AG04450 (cell line): ENCODE measurements around the gene HPX. TPM values are rescaled to one million over a fixed set of nuclear protein-coding genes. Genes with fewer than 3 reads are reported as not detected.

Experiments
- CTCF ChIA-PET: fragments of 300-600, 350-600 bp; formaldehyde crosslinking; extraction: SDS; loops from one replicate; lab custom pipeline; 2022; ENCODE audit warnings: antibody characterized with exemption, inconsistent platforms; lab: Charles Lee
- POLR2A ChIA-PET: fragments of 350-600 bp; formaldehyde crosslinking; extraction: SDS; loops from one replicate; lab custom pipeline; 2021; ENCODE audit warnings: antibody characterized with exemption, inconsistent platforms; lab: Yijun Ruan, JAX
- DNase-seq: peaks from one replicate; pipeline ENCODE4 v3.0.0-alpha.2; 2011; ENCODE audit warnings: low read depth, low spot score
- H3K27ac ChIP-seq: one replicate; pipeline ENCODE4 v1.5.1; 2012; ENCODE audit warnings: low read depth, low read length, control low read depth
- H3K27me3 ChIP-seq: one replicate; pipeline ENCODE4 v1.6.0; 2012; ENCODE audit warnings: low read length; ENCODE audit not compliant: control insufficient read depth, insufficient read depth
- H3K4me3 ChIP-seq: 2 replicates; pipeline ENCODE4 v1.5.1; 2011; ENCODE audit warnings: mild to moderate bottlenecking, low read depth, low read length, control low read depth
- H3K9me3 ChIP-seq: 2 replicates; pipeline ENCODE4 v1.5.1; 2012; ENCODE audit warnings: low read length; ENCODE audit not compliant: control insufficient read depth, insufficient read depth
- CTCF ChIP-seq: IDR thresholded peaks from 2 replicates; pipeline ENCODE4 v1.5.1; 2011; ENCODE audit warnings: low read depth, low read length, control low read depth, inconsistent platforms
- polyA plus RNA-seq: library from polyadenylated mRNA; depleted of rRNA; stranded (reverse); fragments of >200 nt; gene quantifications from 2 replicates; pipeline ENCODE4 v1.2.3, GENCODE V29; 2011

Gene HPX
- polyA plus RNA-seq, 1 experiment = 0.32 TPM

DNA sequence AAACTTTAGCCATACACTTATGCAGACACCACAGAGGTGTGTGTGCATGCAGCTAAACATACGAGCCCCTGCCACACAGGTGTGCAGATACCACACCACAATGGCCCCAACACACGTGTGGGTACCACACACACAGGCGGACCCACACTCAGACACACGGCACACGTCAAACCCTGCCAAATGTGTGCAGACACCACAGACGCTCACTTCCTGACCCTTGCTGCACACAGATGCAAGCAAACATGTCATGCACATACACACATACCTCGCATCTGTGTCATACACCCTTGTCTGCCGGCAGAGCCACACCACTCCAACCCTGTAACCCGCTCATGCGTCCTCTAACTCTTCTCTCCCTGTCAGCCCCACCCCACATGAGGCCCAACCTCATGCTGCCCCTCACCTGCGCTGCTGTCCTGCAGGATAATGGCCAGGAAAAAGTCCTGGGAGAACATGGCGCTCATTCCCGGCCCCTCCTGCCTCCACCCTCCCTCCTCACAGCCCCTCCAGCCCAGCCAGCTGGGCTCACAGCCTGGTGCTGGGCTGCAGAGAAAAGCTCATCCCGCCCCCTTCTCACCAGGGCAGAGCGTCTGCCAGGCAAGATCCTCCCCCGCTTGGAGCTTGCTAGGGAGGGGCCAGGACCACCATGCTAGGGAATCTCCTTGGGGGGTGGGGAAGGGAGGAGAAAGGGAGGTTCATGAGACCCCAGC, 36.3 kb downstream of the HPX start:
- TF ChIP-seq CTCF = no peak
- DNase-seq = no peak
- Histone ChIP-seq H3K27ac (no peak overlapping the region), H3K4me3 (no peak overlapping the region), H3K27me3 (no peaks in the 10 kb centered on the region), H3K9me3 (no peaks in the 10 kb centered on the region; the same call in 1 of the 2 replicates)
- ChIA-PET POLR2A (no interaction called here), CTCF (interaction anchor here (0.9 to 1.4 kb wide), 2 partner anchors 25 to 35 kb away, joined by 4 read pairs; no protein-coding TSS in a partner anchor)

DNA sequence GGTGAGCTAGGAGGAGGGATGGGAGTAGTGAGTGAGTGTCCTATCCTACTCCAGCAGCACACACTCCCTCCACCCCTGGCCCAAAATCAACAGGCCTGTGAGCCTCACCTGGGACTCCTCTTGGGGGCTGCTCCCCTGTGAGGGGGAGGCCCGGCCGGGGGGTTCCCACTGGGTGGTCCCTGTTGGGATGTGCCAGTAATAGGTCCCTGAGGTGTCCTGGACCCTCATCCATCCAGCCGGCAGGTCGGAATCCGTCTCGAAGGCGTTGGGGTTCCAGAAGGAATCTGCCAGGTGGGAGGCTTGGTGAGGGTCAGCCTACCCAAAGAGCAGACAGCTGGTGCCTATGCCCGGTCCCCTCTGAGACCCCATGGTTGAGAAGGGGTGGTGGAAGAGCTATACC, 37.2 kb downstream of the HPX start:
- CTCF ChIA-PET = interaction anchor here (1.2 to 1.5 kb wide), 3 partner anchors 24 to 40 kb away, joined by 4 to 6 read pairs (median 5); no protein-coding TSS in a partner anchor
- POLR2A ChIA-PET = interaction anchor here (1.4 to 1.7 kb wide), 2 partner anchors 13 to 16 kb away, joined by 4 to 5 read pairs; partner anchors contain the start of gene SMPD1
- TF ChIP-seq CTCF = no peak

DNA sequence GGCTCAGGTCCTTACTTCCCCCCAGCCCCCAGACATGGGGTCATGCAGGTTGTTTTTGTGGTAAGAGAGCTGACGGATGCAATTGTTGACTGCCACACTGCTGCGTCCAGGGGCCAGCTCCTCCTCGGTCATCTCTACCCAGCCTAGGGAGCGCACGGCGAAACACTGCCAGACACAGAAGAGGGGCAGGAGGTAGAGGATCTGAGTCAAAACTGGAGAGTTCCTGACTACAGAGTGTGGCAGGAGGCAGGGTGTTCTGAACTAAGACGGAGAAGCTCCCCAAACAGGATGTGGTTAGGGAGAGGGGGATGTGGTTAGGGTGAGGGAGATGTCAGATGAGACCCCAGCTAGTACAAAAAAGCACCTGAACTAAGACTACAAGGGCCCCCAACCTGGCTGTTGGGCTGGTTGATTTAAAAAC, 38.2 kb downstream of the HPX start:
- ChIA-PET CTCF (interaction anchor here (1.1 to 1.5 kb wide), 4 partner anchors 23 to 41 kb away, joined by 3 to 6 read pairs (median 4); no protein-coding TSS in a partner anchor), POLR2A (interaction anchor here (1.4 to 1.7 kb wide), 2 partner anchors 12 to 17 kb away, joined by 4 to 5 read pairs; partner anchors contain the start of gene SMPD1)
- H3K9me3 ChIP-seq = no peaks in the 10 kb centered on the region; the same call in 1 of the 2 replicates
- no peak overlapping the region for H3K4me3 ChIP-seq
- H3K27me3 ChIP-seq = no peaks in the 10 kb centered on the region
- no peak overlapping the region for H3K27ac ChIP-seq
- no peak for DNase-seq
- TF ChIP-seq CTCF = no peak

More for the DNA sequence above, 37.2 kb downstream of the HPX start:
- Histone ChIP-seq H3K4me3 (no peak overlapping the region), H3K27me3 (no peaks in the 10 kb centered on the region), H3K9me3 (no peaks in the 10 kb centered on the region; the same call in 1 of the 2 replicates), H3K27ac (no peak overlapping the region)
- no peak for DNase-seq

- no peak overlapping the region for H3K4me3 ChIP-seq
- H3K27ac ChIP-seq = no peak overlapping the region
- no peak for TF ChIP-seq CTCF
- no peak for DNase-seq
- ChIA-PET CTCF (interaction anchor here (1.1 to 1.2 kb wide), 2 partner anchors 23 to 39 kb away, joined by 3 to 4 read pairs; no protein-coding TSS in a partner anchor), POLR2A (interaction anchor here (1.4 to 1.7 kb wide), 2 partner anchors 11 to 17 kb away, joined by 4 to 5 read pairs; partner anchors contain the start of gene SMPD1)
- no peaks in the 10 kb centered on the region for H3K27me3 ChIP-seq
- H3K9me3 ChIP-seq = no peaks in the 10 kb centered on the region; the same call in 1 of the 2 replicates
These were observed 38.7 kb downstream of the HPX start for GRCh38 chr11:6402061-6402470.

DNA sequence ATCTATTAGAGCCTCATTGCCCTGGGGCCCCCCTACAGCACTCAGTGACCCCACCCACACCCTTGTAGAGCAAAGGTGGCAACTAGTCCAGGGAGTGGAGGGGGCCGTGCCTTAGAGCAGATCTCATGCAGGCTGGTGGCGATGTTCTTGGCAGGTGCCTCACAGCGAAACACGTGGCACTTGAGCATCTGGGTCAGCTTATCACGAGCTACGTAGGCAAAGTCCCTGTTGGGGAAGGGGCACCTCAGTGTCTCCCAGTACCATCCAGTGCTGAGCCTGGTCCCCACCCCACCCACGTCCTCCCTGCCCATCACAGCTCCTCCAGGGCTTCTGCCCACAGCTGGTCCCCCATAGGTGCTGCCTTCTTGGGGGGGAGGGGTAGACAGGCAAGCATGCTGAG, 39.3 kb downstream of the HPX start:
- Histone ChIP-seq H3K9me3 (no peaks in the 10 kb centered on the region; the same call in 1 of the 2 replicates), H3K27me3 (no peaks in the 10 kb centered on the region), H3K4me3 (no peak overlapping the region), H3K27ac (no peak overlapping the region)
- no peak for TF ChIP-seq CTCF
- DNase-seq = no peak
- CTCF ChIA-PET = interaction anchor here (0.6 kb wide), 1 partner anchor 202 kb away, joined by 6 read pairs; no protein-coding TSS in a partner anchor
- POLR2A ChIA-PET = no interaction called here
